ENCODE results near the gene RSPO3. TPM values are rescaled to one million over a fixed set of nuclear protein-coding genes. Genes with fewer than 3 reads are reported as not detected.

Gene RSPO3
- polyA plus RNA-seq, 1 experiment = not detected

- no peak overlapping the region for H3K27ac ChIP-seq (ENCODE audit: low read depth, low read length)
- CTCF ChIA-PET = interaction anchor here (0.8 to 1.2 kb wide), 2 partner anchors 8 to 12 kb away, joined by 3 read pairs; no protein-coding TSS in a partner anchor
- no peak for DNase-seq (ENCODE audit: low read depth, low spot score)
- no peak overlapping the region for H3K4me3 ChIP-seq (ENCODE audit: low read depth, low read length)
- TF ChIP-seq CTCF (IDR thresholded peaks at IDR 0.05; ENCODE audit: low read depth, low read length) = no peak
- no peaks in the 10 kb centered on the region for H3K9me3 ChIP-seq (ENCODE audit: control insufficient read depth, insufficient read depth, low read length)
- H3K27me3 ChIP-seq (ENCODE audit: control insufficient read depth, insufficient read depth, low read length) = no peaks in the 10 kb centered on the region
- POLR2A ChIA-PET = no interaction called here
Observed at GRCh38 chr6:127178746-127179145, 60.3 kb downstream of the RSPO3 start.

GRCh38 chr6:127180426-127180825 lies 62.0 kb downstream of the RSPO3 start:
- no peak for TF ChIP-seq CTCF (IDR thresholded peaks at IDR 0.05; ENCODE audit: low read depth, low read length)
- Histone ChIP-seq H3K27me3 (ENCODE audit: control insufficient read depth, insufficient read depth, low read length) (no peaks in the 10 kb centered on the region), H3K27ac (ENCODE audit: low read depth, low read length) (no peak overlapping the region), H3K4me3 (ENCODE audit: low read depth, low read length) (no peak overlapping the region), H3K9me3 (ENCODE audit: control insufficient read depth, insufficient read depth, low read length) (no peaks in the 10 kb centered on the region)
- no peak for DNase-seq (ENCODE audit: low read depth, low spot score)
- POLR2A ChIA-PET = no interaction called here
- CTCF ChIA-PET = no interaction called here

- no peak for TF ChIP-seq CTCF (IDR thresholded peaks at IDR 0.05; ENCODE audit: low read depth, low read length)
- POLR2A ChIA-PET = no interaction called here
- no peak overlapping the region for H3K27ac ChIP-seq (ENCODE audit: low read depth, low read length)
- no peaks in the 10 kb centered on the region for H3K27me3 ChIP-seq (ENCODE audit: control insufficient read depth, insufficient read depth, low read length)
- CTCF ChIA-PET = no interaction called here
- no peaks in the 10 kb centered on the region for H3K9me3 ChIP-seq (ENCODE audit: control insufficient read depth, insufficient read depth, low read length)
- no peak overlapping the region for H3K4me3 ChIP-seq (ENCODE audit: low read depth, low read length)
- no peak for DNase-seq (ENCODE audit: low read depth, low spot score)
Observed at GRCh38 chr6:127182501-127182900, 64.0 kb downstream of the RSPO3 start.

GRCh38 chr6:127185437-127185995 lies 67.0 kb downstream of the RSPO3 start:
- TF ChIP-seq CTCF (IDR thresholded peaks at IDR 0.05; ENCODE audit: low read depth, low read length) = no peak
- Histone ChIP-seq H3K27me3 (ENCODE audit: control insufficient read depth, insufficient read depth, low read length) (no peaks in the 10 kb centered on the region), H3K27ac (ENCODE audit: low read depth, low read length) (no peak overlapping the region), H3K9me3 (ENCODE audit: control insufficient read depth, insufficient read depth, low read length) (no peaks in the 10 kb centered on the region), H3K4me3 (ENCODE audit: low read depth, low read length) (no peak overlapping the region)
- DNase-seq (ENCODE audit: low read depth, low spot score) = no peak
- ChIA-PET POLR2A (no interaction called here), CTCF (interaction anchor here (0.6 to 2.0 kb wide), 4 partner anchors 81 to 1148 kb away, joined by 3 to 13 read pairs (median 8); partner anchors contain the start of gene RNF146)

- Histone ChIP-seq H3K4me3 (ENCODE audit: low read depth, low read length) (no peak overlapping the region), H3K9me3 (ENCODE audit: control insufficient read depth, insufficient read depth, low read length) (no peaks in the 10 kb centered on the region), H3K27ac (ENCODE audit: low read depth, low read length) (no peak overlapping the region), H3K27me3 (ENCODE audit: control insufficient read depth, insufficient read depth, low read length) (no peaks in the 10 kb centered on the region)
- ChIA-PET CTCF (interaction anchor here (0.6 to 2.0 kb wide), 7 partner anchors 9 to 1398 kb away, joined by 3 to 16 read pairs (median 3); partner anchors contain the start of gene RNF146), POLR2A (interaction anchor here (0.7 kb wide), 1 partner anchor 80 kb away, joined by 3 read pairs; the partner anchor contains the start of gene RNF146)
- peak; percentile 50 for TF ChIP-seq CTCF (IDR thresholded peaks at IDR 0.05; ENCODE audit: low read depth, low read length)
- no peak for DNase-seq (ENCODE audit: low read depth, low spot score)
Observed at GRCh38 chr6:127186889-127187288, 68.4 kb downstream of the RSPO3 start.
